HUDEP-2 (cell line): ENCODE data around the gene RANGAP1.

ENCODE experiments used
- DNase-seq, 76 experiments: peaks; one replicate each; lab custom pipeline; 2025; ENCODE audit not compliant: unreplicated experiment in 76 of 76; lab: John Stamatoyannopoulos, UW

The RANGAP1 gene

DNA sequence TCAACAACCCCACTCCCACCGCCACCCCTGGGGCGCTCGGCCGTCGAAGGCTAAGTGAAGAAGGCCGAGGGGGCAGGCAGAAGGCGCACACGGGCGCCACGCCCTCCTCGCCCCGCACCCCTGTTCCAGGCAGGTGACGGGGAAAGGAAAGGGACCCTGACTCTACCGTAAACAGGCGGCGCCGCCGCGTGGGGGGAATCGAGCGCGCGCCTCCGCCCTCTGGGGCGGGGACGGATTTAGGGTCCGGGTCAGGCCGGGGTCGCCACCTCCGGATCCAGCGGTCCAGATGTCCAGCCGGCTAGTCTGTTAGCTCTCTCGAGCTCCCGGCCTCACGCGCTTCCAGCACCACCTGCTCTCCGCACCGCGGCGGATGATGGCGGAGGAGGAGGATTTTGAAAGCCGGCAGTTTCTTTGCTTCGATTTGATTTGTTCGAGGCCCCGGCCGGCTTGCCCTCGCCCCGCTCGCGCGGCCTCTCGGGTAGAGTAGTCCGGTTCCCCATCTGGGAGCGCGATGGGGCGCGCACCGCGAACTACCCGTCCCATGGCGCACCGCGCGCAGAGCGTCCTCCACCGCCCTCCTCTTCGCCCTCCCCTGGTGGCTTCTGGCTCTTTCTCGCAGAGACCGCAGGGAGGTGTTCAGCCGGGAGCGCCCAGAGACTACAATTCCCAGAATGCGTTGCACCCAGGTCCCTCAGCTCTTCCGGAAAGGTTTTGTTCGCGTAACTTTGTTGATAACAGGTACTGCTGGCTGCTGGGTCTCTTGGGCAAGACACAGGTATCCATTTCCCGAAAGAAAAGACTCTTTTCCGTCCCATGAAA, at the start of gene RANGAP1:
Gene RANGAP1, minus strand, starts transcription at position 368 of the 819 bp plus-strand sequence. CDS start 5,143 bp downstream, outside the sequence.
- peak in 75 of 76 experiments; percentile 61 to 99 (median 96) for DNase-seq

GRCh38 chr22:41334951-41335635, 49.1 kb upstream of the RANGAP1 start:
- no peak for DNase-seq

GRCh38 chr22:41334215-41334614, 48.2 kb upstream of the RANGAP1 start:
- DNase-seq, result no peak

DNA sequence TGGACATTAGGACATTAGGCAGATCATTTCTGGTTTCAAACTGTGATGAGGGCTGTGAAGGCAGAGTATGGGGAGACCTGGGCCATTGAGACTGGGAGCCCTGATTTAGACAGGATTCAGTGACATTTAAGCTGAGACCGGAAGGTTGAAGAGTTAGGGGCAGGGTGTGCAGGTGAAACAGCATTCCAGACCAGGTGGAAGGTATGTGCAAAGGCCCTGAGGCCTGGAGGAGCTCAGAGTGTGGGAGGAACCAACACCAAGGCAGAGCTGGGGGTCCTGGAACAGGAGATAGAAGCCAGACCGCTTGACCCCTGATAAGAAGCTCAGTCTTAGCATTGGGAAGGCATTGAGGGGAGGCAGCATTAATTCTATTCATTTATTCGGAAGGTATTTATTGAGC, 47.8 kb upstream of the RANGAP1 start:
- DNase-seq, result no peak

DNA sequence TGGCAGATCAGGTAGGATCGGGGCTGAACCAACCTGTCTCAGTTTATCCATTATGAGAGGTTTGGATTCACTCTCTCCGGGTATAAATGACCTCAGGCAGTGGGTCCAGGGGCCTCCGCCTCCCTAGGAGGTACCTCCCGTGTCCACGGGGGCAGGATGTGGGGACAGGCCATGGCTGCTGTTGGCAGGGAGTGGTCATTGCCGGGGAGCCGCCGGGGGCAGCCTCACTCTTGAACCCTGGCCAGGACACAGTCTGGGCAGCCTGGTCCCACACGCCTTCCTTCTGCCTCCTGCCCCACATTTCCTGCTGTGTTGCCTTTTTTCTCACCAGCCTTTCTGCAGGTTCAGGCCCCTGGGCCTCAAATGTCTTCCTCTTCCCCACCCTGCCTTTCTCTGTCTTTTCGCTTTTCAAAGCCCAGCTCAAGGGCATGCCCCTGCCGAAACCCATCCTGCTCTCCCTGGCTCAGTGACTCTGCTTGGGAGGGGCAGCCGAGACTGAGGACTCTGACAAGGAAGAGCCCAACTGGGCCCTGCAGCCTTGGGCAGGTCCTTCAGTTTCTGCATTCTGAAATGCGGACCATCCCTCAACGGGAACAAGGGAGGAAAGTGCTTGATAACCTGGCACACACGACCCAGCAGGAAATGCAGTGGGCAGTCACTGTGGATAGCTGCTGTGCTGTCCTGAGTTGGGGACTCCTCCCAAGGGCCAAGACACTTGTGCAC, 46.4 kb upstream of the RANGAP1 start:
- no peak for DNase-seq

- no peak for DNase-seq
Observed at GRCh38 chr22:41330169-41330568, 44.2 kb upstream of the RANGAP1 start.

- no peak for DNase-seq
Observed at GRCh38 chr22:41327124-41327523, 41.1 kb upstream of the RANGAP1 start.

GRCh38 chr22:41324821-41325528, 39.0 kb upstream of the RANGAP1 start:
- DNase-seq, result no peak

GRCh38 chr22:41320416-41321240, 34.6 kb upstream of the RANGAP1 start:
- DNase-seq, result no peak

- DNase-seq, result no peak
Observed at GRCh38 chr22:41315586-41315985, 29.6 kb upstream of the RANGAP1 start.

DNA sequence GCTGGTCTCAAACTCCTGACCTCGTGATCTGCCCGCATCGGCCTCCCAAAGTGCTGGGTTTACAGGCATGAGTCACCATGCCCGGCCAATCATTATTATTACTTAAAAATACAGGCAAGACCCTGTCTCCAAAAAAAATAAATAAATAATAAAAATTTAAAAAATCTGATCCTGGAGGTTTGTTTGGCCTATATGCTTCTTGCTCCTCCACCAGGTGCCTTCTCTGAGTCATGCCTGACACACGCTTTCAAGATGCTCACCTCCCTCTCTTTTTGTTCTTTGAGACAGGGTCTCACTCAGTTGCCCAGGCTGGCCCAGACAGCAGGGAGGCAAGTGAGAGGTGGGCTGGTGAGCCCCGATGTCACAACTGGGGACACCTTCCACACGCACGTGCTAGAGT, 28.8 kb upstream of the RANGAP1 start:
- DNase-seq, result no peak

- peak in 31 of 76 experiments; percentile 5 to 59 (median 26) for DNase-seq
Observed at GRCh38 chr22:41311487-41311886, 25.5 kb upstream of the RANGAP1 start.

- DNase-seq, result no peak
Observed at GRCh38 chr22:41310336-41310735, 24.3 kb upstream of the RANGAP1 start.

DNA sequence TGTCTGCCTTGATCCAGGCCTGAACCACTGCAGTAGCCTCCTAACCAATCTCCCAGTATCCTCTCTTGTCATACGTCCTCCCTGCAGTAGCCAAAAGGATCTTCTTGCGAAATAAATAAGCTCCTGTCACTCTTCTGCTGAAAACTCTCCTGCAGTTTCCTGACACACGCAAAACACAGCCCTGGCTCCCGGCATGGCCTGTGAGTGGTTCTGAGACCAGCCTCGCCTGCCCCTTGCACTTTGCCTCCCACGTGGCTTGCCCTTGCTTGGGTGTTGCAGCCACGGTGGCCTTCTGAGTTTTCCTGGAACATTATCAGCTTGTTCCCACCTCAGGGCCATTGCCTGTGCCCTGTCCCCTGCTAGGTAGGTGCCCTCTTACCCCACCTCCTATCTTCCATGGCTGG, 22.6 kb upstream of the RANGAP1 start:
- DNase-seq, result peak in 2 of 76 experiments; percentile 2 to 11

GRCh38 chr22:41308054-41308453, 22.1 kb upstream of the RANGAP1 start:
- DNase-seq, result no peak

GRCh38 chr22:41305646-41306045, 19.7 kb upstream of the RANGAP1 start:
- peak in 1 of 76 experiments; percentile 11 for DNase-seq

- no peak for DNase-seq
Observed at GRCh38 chr22:41302811-41303210, 16.8 kb upstream of the RANGAP1 start.

- peak in 2 of 76 experiments; percentile 10 to 33 for DNase-seq
Observed at GRCh38 chr22:41302021-41302767, 16.2 kb upstream of the RANGAP1 start.
